Measurements from ENCODE around the gene SCNN1B. TPM values are rescaled to one million over a fixed set of nuclear protein-coding genes. Genes with fewer than 3 reads are reported as not detected.

Gene SCNN1B
- total RNA-seq, 1 donor from 2014 or later: not detected

GRCh38 chr16:23270654-23271053 lies 31.4 kb upstream of the SCNN1B start:
- H3K4me1 ChIP-seq: no peaks in the 10 kb centered on the region

GRCh38 chr16:23274968-23275367 lies 27.1 kb upstream of the SCNN1B start:
- Histone ChIP-seq H3K4me3 (no peak overlapping the region), H3K4me1 (no peaks in the 10 kb centered on the region), H3K27me3 (ENCODE audit: low read depth) (peaks cover 63% of the 10 kb centered on the region), H3K36me3 (no peaks in the 10 kb centered on the region), H3K27ac (replicated peaks) (no peak overlapping the region), H3K9me3 (replicated peaks) (peaks cover 6% of the 10 kb centered on the region)
- DNase-seq: no peak
- no peak for TF ChIP-seq CTCF (IDR thresholded peaks at IDR 0.05; ENCODE audit: borderline replicate concordance)
- intact Hi-C loops (cut with micrococcal nuclease): no loop called here

More at GRCh38 chr16:23270654-23271053, 31.4 kb upstream of the SCNN1B start:
- H3K36me3 ChIP-seq: no peaks in the 10 kb centered on the region
- H3K27me3 ChIP-seq (ENCODE audit: low read depth): peaks cover 33% of the 10 kb centered on the region
- H3K27ac ChIP-seq (replicated peaks): no peak overlapping the region
- DNase-seq: no peak
- peaks cover 6% of the 10 kb centered on the region for H3K9me3 ChIP-seq (replicated peaks)
- intact Hi-C loops (cut with micrococcal nuclease): no loop called here
- no peak overlapping the region for H3K4me3 ChIP-seq
- no peak for TF ChIP-seq CTCF (IDR thresholded peaks at IDR 0.05; ENCODE audit: borderline replicate concordance)

GRCh38 chr16:23276821-23277220 lies 25.3 kb upstream of the SCNN1B start:
- Histone ChIP-seq H3K4me3 (no peak overlapping the region), H3K4me1 (no peaks in the 10 kb centered on the region), H3K27me3 (ENCODE audit: low read depth) (peaks cover 82% of the 10 kb centered on the region), H3K27ac (replicated peaks) (no peak overlapping the region), H3K36me3 (no peaks in the 10 kb centered on the region), H3K9me3 (replicated peaks) (no peaks in the 10 kb centered on the region)
- no peak for TF ChIP-seq CTCF (IDR thresholded peaks at IDR 0.05; ENCODE audit: borderline replicate concordance)
- DNase-seq: no peak
- intact Hi-C loops (cut with micrococcal nuclease): no loop called here

GRCh38 chr16:23278031-23278430 lies 24.1 kb upstream of the SCNN1B start:
- H3K4me3 ChIP-seq: no peak overlapping the region
- no peak overlapping the region for H3K27ac ChIP-seq (replicated peaks)
- no peaks in the 10 kb centered on the region for H3K9me3 ChIP-seq (replicated peaks)
- TF ChIP-seq CTCF (IDR thresholded peaks at IDR 0.05; ENCODE audit: borderline replicate concordance): no peak
- peaks cover 85% of the 10 kb centered on the region for H3K27me3 ChIP-seq (ENCODE audit: low read depth)
- DNase-seq: no peak
- H3K36me3 ChIP-seq: no peaks in the 10 kb centered on the region
- H3K4me1 ChIP-seq: no peaks in the 10 kb centered on the region
- intact Hi-C loops (cut with micrococcal nuclease): no loop called here

GRCh38 chr16:23279721-23280153 lies 22.4 kb upstream of the SCNN1B start:
- no peak overlapping the region for H3K4me3 ChIP-seq
- peaks cover 82% of the 10 kb centered on the region for H3K27me3 ChIP-seq (ENCODE audit: low read depth)
- intact Hi-C loops (cut with micrococcal nuclease): no loop called here
- H3K4me1 ChIP-seq: no peaks in the 10 kb centered on the region
- H3K36me3 ChIP-seq: no peaks in the 10 kb centered on the region
- no peak overlapping the region for H3K27ac ChIP-seq (replicated peaks)
- DNase-seq: no peak
- no peaks in the 10 kb centered on the region for H3K9me3 ChIP-seq (replicated peaks)
- TF ChIP-seq CTCF (IDR thresholded peaks at IDR 0.05; ENCODE audit: borderline replicate concordance): no peak

Measured in left ventricle myocardium inferior (tissue), 1 donor.